B cell (primary cell): ENCODE measurements around the gene WDR45. TPM values are rescaled to one million over a fixed set of nuclear protein-coding genes. Genes with fewer than 3 reads are reported as not detected.

ENCODE experiments used
- ATAC-seq: fragments of 200-7000 bp; cut with Tn5 transposase; one replicate; pipeline ENCODE4 v1.10.0; 2021; ENCODE audit warnings: low read depth, mild to moderate bottlenecking, moderate number of reproducible peaks, moderate library complexity
- CTCF ChIA-PET: fragments of 350-600 bp; sonication (Branson Sonifier 250); formaldehyde crosslinking; loops from one replicate; lab custom pipeline; 2021; ENCODE audit warnings: antibody characterized with exemption, inconsistent platforms; lab: Charles Lee
- POLR2A ChIA-PET: fragments of 350-600 bp; sonication (Branson Sonifier 250); formaldehyde crosslinking; loops from one replicate; lab custom pipeline; 2021; ENCODE audit warnings: antibody characterized with exemption; lab: Charles Lee
- DNase-seq: peaks from one replicate; pipeline ENCODE4 v3.0.0; 2013
- H2AFZ ChIP-seq: 2 replicates; pipeline ENCODE4 v1.6.1; 2012; ENCODE audit warnings: mild to moderate bottlenecking, low read depth, low read length; ENCODE audit not compliant: insufficient read depth, poor library complexity, severe bottlenecking
- H3K27ac ChIP-seq, 2 donors: 1 replicate in 1 of 2; 2 replicates in 1 of 2; pipeline ENCODE4 v1.5.1; 2012 to 2013; ENCODE audit warnings: low read length in 2 of 2, mild to moderate bottlenecking in 2 of 2, moderate library complexity in 1 of 2
- H3K27me3 ChIP-seq, 4 experiments: fragments of 200-600 bp in 1 of 4; sonication (generic) in 1 of 4; replicated peaks in 1 of 4; 1 replicate in 2 of 4; 2 replicates in 2 of 4; pipeline versions ENCODE4 v1.6.1 to v1.7.0; 2013 to 2016; ENCODE audit warnings: low read length in 3 of 4, mild to moderate bottlenecking in 2 of 4, mixed read lengths in 1 of 4, moderate library complexity in 1 of 4; ENCODE audit not compliant: insufficient read depth in 4 of 4, control insufficient read depth in 3 of 4; ENCODE audit errors: control extremely low read depth in 1 of 4
- H3K36me3 ChIP-seq, 2 experiments: replicated peaks in 1 of 2; 1 replicate in 1 of 2; 2 replicates in 1 of 2; pipeline versions ENCODE4 v1.6.1 to v1.7.1; 2013; ENCODE audit warnings: low read length in 1 of 2; ENCODE audit not compliant: insufficient read depth in 2 of 2, control insufficient read depth in 1 of 2; ENCODE audit errors: control extremely low read depth in 1 of 2, extremely low read depth in 1 of 2
- H3K4me1 ChIP-seq, 2 donors: fragments of 200-600 bp in 1 of 2; sonication (generic) in 1 of 2; 1 replicate in 1 of 2; 2 replicates in 1 of 2; pipeline versions ENCODE4 v1.5.1 to v1.6.1; 2013 to 2017; ENCODE audit warnings: low read length in 2 of 2; ENCODE audit not compliant: control insufficient read depth in 2 of 2, insufficient read depth in 2 of 2
- H3K4me2 ChIP-seq: replicated peaks from 2 replicates; pipeline ENCODE3; 2012; ENCODE audit warnings: mild to moderate bottlenecking, low read depth, low read length; ENCODE audit not compliant: poor library complexity, severe bottlenecking
- H3K4me3 ChIP-seq, 5 experiments: fragments of 200-600 bp in 1 of 5; sonication (generic) in 1 of 5; 1 replicate in 3 of 5; 2 replicates in 2 of 5; pipeline versions ENCODE4 v1.5.1 to v1.7.0; 2011 to 2016; ENCODE audit warnings: low read length in 4 of 5, mild to moderate bottlenecking in 4 of 5, low read depth in 2 of 5, control low read depth in 1 of 5, moderate library complexity in 1 of 5; ENCODE audit not compliant: insufficient read depth in 1 of 5; ENCODE audit errors: control extremely low read depth in 1 of 5, extremely low read depth in 1 of 5
- H3K79me2 ChIP-seq: fragments of 200-600 bp; sonication (generic); one replicate; pipeline ENCODE4 v1.6.0; 2016; ENCODE audit warnings: low read length; ENCODE audit not compliant: control insufficient read depth, insufficient read depth
- H3K9ac ChIP-seq: fragments of 200-600 bp; sonication (generic); 2 replicates; pipeline ENCODE4 v1.6.1; 2017; ENCODE audit warnings: mild to moderate bottlenecking, low read length, moderate library complexity
- H3K9me3 ChIP-seq, 3 donors: one replicate each; pipeline versions ENCODE4 v1.6.1 to v1.7.1; 2013; ENCODE audit warnings: low read length in 2 of 3; ENCODE audit not compliant: control insufficient read depth in 2 of 3, insufficient read depth in 1 of 3; ENCODE audit errors: control extremely low read depth in 1 of 3
- H4K20me1 ChIP-seq: 2 replicates; pipeline ENCODE4 v1.6.0; 2012; ENCODE audit warnings: mild to moderate bottlenecking, low read length; ENCODE audit not compliant: insufficient read depth, control insufficient read depth, poor library complexity, severe bottlenecking
- H3K27ac Mint-ChIP-seq: one replicate; pipeline ENCODE4 v1.8.0; 2021; ENCODE audit warnings: mixed read lengths
- H3K27me3 Mint-ChIP-seq: one replicate; pipeline ENCODE4 v1.8.0; 2021; ENCODE audit warnings: mixed read lengths
- H3K4me1 Mint-ChIP-seq: one replicate; pipeline ENCODE4 v1.8.0; 2021; ENCODE audit warnings: mixed read lengths
- H3K4me3 Mint-ChIP-seq: one replicate; pipeline ENCODE4 v1.8.0; 2021; ENCODE audit warnings: mixed read lengths
- H3K9me3 Mint-ChIP-seq: one replicate; pipeline ENCODE4 v1.8.0; 2022; ENCODE audit warnings: mixed read lengths; ENCODE audit not compliant: insufficient read depth
- CTCF ChIP-seq: fragments of 200-600 bp; IDR thresholded peaks from one replicate; pipeline ENCODE4 v1.8.0; 2022; ENCODE audit warnings: antibody characterized with exemption, mild to moderate bottlenecking
- EZH2 ChIP-seq: IDR thresholded peaks from 2 replicates; pipeline ENCODE4 v1.6.1; 2012; ENCODE audit warnings: borderline replicate concordance, low read depth, mild to moderate bottlenecking, moderate library complexity, low read length; ENCODE audit not compliant: insufficient read depth, poor library complexity, severe bottlenecking
- WGBS: methylation state at CpG from one replicate; pipeline ENCODE4 v1.1.5; 2013; ENCODE audit warnings: missing lambda C conversion rate; ENCODE audit not compliant: insufficient coverage; 5-methylcytosine and 5-hydroxymethylcytosine counted together
- intact Hi-C: fragments of 100-400 bp; cut with micrococcal nuclease; formaldehyde crosslinking; loops from one replicate; pipeline ENCODE4 v1.10.0; 2022
- polyA plus RNA-seq: library from polyadenylated mRNA; depleted of rRNA; stranded (reverse); fragments of >200 nt; gene quantifications from 2 replicates; pipeline ENCODE4 v1.2.3, GENCODE V29; 2012
- total RNA-seq, 2 donors: library from RNA; stranded (reverse); fragments of 120-200 nt in 1 of 2; gene quantifications; 1 replicate in 1 of 2; 2 replicates in 1 of 2; pipeline versions ENCODE4 v1.2.3 to v1.2.4, GENCODE V29; 2013 to 2022

Gene WDR45
- total and polyA plus RNA-seq, 2 donors (not counting 1 experiment from before 2014, with no cell fraction given): 100 to 153 TPM

- peaks cover 25% of the 10 kb centered on the region for H3K4me1 Mint-ChIP-seq
- no peaks in the 10 kb centered on the region for H3K9me3 Mint-ChIP-seq
- Histone ChIP-seq H3K27ac (peak overlapping the region; percentile 55 to 84), H2AFZ (peak overlapping the region; percentile 71), H3K9me3 (no peaks in the 10 kb centered on the region), H4K20me1 (no peaks in the 10 kb centered on the region), H3K9ac (peak overlapping the region; percentile 68), H3K4me2 (peak overlapping the region; percentile 75), H3K36me3 (no peaks in the 10 kb centered on the region), H3K27me3 (no peaks in the 10 kb centered on the region), H3K4me1 (peaks cover 11 to 17% of the 10 kb centered on the region in 2 donors), H3K4me3 (peak overlapping the region in 4 of 5 experiments; percentile 49 to 69 (median 60)), H3K79me2 (peaks cover 5% of the 10 kb centered on the region)
- DNase-seq: no peak
- no peaks in the 10 kb centered on the region for H3K27me3 Mint-ChIP-seq
- H3K4me3 Mint-ChIP-seq: peak overlapping the region; percentile 83
- peak overlapping the region; percentile 81 for H3K27ac Mint-ChIP-seq
- ChIA-PET CTCF (no interaction called here), POLR2A (no interaction called here)
- 95% methylated on average over 5 of the region's 5 CpGs for WGBS
- no peak for ATAC-seq
- intact Hi-C loops: no loop called here
- TF ChIP-seq CTCF (no peak), EZH2 (no peak)
These were observed 25.5 kb downstream of the WDR45 start for GRCh38 chrX:49054073-49054762.
